SKM-1 (cell line): ENCODE data around the gene KRTAP5-10.
"Not testable (repeated sequence)": the region's sequence is repeated elsewhere in the genome, so short reads cannot be mapped to it uniquely, and the experiment has no call there.

Source experiments
- DNase-seq: peaks from one replicate; lab custom pipeline; 2025; ENCODE audit not compliant: unreplicated experiment; lab: John Stamatoyannopoulos, UW

KRTAP5-10 gene

DNA sequence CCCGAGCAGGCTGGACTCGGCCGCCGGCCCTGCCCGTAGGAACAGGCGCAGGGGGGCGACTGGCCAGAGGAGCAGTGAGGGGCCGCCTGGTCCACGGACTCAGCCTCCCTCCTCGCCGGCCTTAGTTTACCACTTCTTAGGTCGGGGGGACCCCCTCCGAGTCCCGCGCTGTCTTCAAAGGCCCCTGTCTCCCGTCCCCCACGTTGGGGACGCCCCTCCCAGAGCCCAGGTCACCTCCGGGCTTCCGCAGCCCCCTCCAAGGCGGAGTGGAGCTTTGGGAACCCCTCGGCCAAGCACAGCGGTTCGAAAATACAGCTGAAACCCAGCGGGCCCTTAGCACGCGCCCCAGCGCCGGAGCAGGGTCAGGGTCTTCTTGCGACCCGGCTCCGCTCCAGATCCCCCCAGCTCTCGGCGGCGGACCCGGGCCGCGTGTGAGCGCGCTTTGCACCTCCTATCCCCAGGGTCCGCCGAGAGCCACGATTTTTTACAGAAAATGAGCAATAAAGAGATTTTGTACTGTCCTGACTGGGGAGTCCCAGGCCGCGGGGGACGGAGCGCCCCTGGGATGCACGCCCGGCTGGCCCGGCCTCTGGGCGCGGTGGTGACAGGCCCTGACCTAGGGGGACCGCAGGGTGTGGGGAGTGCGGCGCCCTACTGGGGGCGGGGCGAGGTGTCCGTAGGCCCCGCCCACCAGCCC is 42.3 kb downstream of the KRTAP5-10 start:
- not testable (repeated sequence) for DNase-seq

DNA sequence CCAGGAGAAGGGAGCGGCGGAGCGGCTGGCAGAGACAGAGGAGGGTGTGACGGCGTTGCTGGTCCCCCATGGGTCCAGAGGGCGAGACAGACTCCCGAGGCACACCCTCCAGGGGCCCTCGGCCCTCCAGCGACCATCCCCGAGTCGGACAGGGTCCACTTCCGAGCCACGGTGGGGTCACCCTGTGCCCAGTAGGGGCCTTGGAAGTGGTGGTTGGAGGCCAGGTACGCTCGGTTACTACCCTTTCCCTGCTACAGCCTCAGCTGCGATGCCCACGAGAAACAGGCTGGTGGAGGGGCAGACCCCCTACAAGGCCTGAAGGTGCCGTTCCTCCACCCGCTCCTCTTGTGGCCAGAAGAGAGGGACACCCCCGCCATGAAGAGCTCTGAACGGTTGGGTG is 42.9 kb downstream of the KRTAP5-10 start:
- DNase-seq = not testable (repeated sequence)

GRCh38 chr11:71611218-71611910 is 46.0 kb downstream of the KRTAP5-10 start:
- DNase-seq = not testable (repeated sequence)

DNA sequence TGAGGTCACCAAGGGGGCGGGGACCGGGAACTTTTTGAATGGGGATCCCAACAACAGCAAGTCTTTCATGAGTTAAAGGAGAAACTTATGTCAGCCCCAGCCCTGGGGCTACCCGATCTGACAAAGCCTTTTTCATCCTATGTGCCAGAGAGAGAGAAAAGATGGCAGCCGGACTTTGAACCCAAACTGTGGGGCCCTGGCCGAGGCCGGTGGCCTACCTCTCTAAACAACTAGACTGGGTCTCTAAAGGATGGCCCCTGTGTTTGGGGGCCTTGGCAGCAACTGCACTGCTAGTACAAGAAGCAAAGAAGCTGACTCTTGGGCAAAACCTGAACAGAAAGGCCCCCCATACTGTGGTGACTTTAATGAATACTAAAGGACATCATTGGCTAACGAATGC is 48.6 kb downstream of the KRTAP5-10 start:
- not testable (repeated sequence) for DNase-seq

GRCh38 chr11:71614366-71614917 is 49.1 kb downstream of the KRTAP5-10 start:
- DNase-seq = not testable (repeated sequence)

DNA sequence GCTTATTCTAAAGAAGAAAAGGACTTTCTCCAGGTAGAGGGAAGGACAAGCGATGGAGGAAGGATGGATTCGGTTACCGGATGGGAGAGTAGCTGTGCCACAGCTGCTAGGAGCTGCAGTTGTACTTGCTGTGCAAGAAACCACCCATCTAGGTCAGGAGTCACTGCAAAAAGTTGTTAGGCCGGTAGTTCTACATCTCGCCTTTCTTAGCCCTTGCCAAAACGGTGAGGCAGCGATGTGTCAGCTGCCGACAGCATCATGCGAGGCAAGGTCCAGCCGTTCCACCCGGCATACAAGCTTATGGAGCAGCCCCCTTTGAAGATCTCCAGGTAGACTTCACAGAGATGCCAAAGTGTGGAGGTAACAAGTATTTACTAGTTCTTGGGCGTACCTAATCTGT is 49.6 kb downstream of the KRTAP5-10 start:
- not testable (repeated sequence) for DNase-seq
